Loucy (cell line): ENCODE results near the gene IFNA21.

Experiments
- H2AFZ ChIP-seq: fragments of 200-600 bp; sonication (generic); 2 replicates; pipeline ENCODE4 v1.6.0; 2016; ENCODE audit warnings: antibody characterized with exemption, mild to moderate bottlenecking, low read length, moderate library complexity
- H3F3A ChIP-seq: fragments of 200-600 bp; 2 replicates; pipeline ENCODE4 v1.6.0; 2016; ENCODE audit warnings: antibody characterized with exemption, low read depth, mild to moderate bottlenecking
- H3K27me3 ChIP-seq: fragments of 200-600 bp; sonication (generic); 2 replicates; pipeline ENCODE4 v1.6.1; 2014; ENCODE audit warnings: low read length, mild to moderate bottlenecking; ENCODE audit not compliant: insufficient read depth, poor library complexity, severe bottlenecking
- H3K36me3 ChIP-seq: fragments of 200-600 bp; sonication (generic); 2 replicates; pipeline ENCODE4 v1.6.1; 2016; ENCODE audit warnings: low read length; ENCODE audit not compliant: insufficient read depth
- H3K4me1 ChIP-seq: fragments of 200-600 bp; sonication (generic); 2 replicates; pipeline ENCODE4 v1.5.1; 2014; ENCODE audit warnings: low read length, mild to moderate bottlenecking; ENCODE audit not compliant: insufficient read depth, poor library complexity, severe bottlenecking
- H3K4me2 ChIP-seq: fragments of 200-600 bp; sonication (generic); 2 replicates; pipeline ENCODE4 v1.6.0; 2014; ENCODE audit warnings: antibody characterized with exemption, low read length, low read depth, mild to moderate bottlenecking; ENCODE audit not compliant: poor library complexity, severe bottlenecking
- H3K4me3 ChIP-seq: fragments of 200-600 bp; sonication (generic); 2 replicates; pipeline ENCODE4 v1.5.1; 2014; ENCODE audit warnings: low read length, mild to moderate bottlenecking, mixed read lengths; ENCODE audit not compliant: poor library complexity, severe bottlenecking
- H3K79me2 ChIP-seq: fragments of 200-600 bp; sonication (generic); 2 replicates; pipeline ENCODE4 v1.6.1; 2014; ENCODE audit warnings: low read length; ENCODE audit not compliant: insufficient read depth
- H3K9ac ChIP-seq: fragments of 200-600 bp; sonication (generic); 2 replicates; pipeline ENCODE4 v1.6.0; 2014; ENCODE audit warnings: mild to moderate bottlenecking, low read depth, low read length, moderate library complexity; ENCODE audit not compliant: poor library complexity, severe bottlenecking
- H3K9me2 ChIP-seq: fragments of 200-600 bp; sonication (generic); replicated peaks from 2 replicates; pipeline ENCODE4 v1.6.1; 2016; ENCODE audit warnings: low read depth, low read length, mixed read lengths
- H3K9me3 ChIP-seq: fragments of 200-600 bp; sonication (generic); 2 replicates; pipeline ENCODE4 v1.6.1; 2014; ENCODE audit warnings: mild to moderate bottlenecking, antibody characterized with exemption, low read length, low read depth; ENCODE audit not compliant: insufficient read depth
- H4K20me1 ChIP-seq: fragments of 200-600 bp; sonication (generic); 2 replicates; pipeline ENCODE4 v1.6.0; 2014; ENCODE audit warnings: antibody characterized with exemption, low read length, mild to moderate bottlenecking; ENCODE audit not compliant: insufficient read depth, poor library complexity, severe bottlenecking
- EZH2phosphoT487 ChIP-seq: fragments of 200-600 bp; IDR thresholded peaks from 2 replicates; pipeline ENCODE4 v1.6.1; 2018; ENCODE audit warnings: antibody characterized with exemption, mild to moderate bottlenecking, moderate library complexity, borderline replicate concordance
- TF ChIP-seq, protein P1 (sequence below): fragments of 200-600 bp; sonication (generic); conservative IDR thresholded peaks from 2 replicates; pipeline ENCODE4 v1.5.1; 2014; ENCODE audit warnings: mild to moderate bottlenecking, antibody characterized with exemption, low read length

Gene IFNA21

DNA sequence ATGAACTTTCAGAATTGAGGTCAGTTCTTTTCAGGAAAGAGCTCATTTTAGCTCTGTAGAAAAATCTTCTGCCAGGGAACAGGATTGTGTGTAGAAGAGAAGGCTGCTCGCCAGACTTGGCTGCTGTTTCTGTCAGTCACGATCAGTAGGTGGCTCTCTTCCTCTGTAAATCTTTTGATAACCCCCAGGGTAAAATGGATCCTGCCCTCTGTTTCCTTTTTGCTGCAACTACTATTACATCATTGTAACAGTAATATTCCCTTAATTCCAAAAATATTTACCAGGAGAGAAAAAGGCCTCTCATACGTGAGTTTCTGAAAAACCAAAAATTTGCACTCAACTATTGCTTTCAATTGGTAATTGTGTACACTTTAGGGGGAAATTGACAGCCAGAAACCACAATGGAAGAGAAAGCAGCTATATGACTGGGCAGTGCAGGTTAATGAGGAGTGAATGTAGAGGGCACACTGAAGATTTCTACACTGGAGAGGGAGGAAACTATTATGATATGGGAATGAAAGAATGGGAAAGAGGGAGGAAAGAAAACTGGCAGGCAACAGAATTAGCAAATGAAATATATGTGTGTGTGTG is 12.3 kb downstream of the IFNA21 start:
- Histone ChIP-seq H3K4me3 (peak overlapping the region; percentile 28), H3K4me1 (peaks cover 9% of the 10 kb centered on the region), H3K9me3 (peaks cover 13% of the 10 kb centered on the region), H4K20me1 (no peaks in the 10 kb centered on the region), H3K36me3 (no peaks in the 10 kb centered on the region), H3K4me2 (peak overlapping the region; percentile 49), H3K79me2 (no peaks in the 10 kb centered on the region), H3K9ac (peak overlapping the region; percentile 10), H3K27me3 (no peaks in the 10 kb centered on the region), H3K9me2 (no peaks in the 10 kb centered on the region), H2AFZ (peak overlapping the region; percentile 91), H3F3A (no peaks in the 10 kb centered on the region)
- TF ChIP-seq, protein P1, sequence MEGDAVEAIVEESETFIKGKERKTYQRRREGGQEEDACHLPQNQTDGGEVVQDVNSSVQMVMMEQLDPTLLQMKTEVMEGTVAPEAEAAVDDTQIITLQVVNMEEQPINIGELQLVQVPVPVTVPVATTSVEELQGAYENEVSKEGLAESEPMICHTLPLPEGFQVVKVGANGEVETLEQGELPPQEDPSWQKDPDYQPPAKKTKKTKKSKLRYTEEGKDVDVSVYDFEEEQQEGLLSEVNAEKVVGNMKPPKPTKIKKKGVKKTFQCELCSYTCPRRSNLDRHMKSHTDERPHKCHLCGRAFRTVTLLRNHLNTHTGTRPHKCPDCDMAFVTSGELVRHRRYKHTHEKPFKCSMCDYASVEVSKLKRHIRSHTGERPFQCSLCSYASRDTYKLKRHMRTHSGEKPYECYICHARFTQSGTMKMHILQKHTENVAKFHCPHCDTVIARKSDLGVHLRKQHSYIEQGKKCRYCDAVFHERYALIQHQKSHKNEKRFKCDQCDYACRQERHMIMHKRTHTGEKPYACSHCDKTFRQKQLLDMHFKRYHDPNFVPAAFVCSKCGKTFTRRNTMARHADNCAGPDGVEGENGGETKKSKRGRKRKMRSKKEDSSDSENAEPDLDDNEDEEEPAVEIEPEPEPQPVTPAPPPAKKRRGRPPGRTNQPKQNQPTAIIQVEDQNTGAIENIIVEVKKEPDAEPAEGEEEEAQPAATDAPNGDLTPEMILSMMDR, result peak; percentile 82
- TF ChIP-seq EZH2phosphoT487, result no peak

DNA sequence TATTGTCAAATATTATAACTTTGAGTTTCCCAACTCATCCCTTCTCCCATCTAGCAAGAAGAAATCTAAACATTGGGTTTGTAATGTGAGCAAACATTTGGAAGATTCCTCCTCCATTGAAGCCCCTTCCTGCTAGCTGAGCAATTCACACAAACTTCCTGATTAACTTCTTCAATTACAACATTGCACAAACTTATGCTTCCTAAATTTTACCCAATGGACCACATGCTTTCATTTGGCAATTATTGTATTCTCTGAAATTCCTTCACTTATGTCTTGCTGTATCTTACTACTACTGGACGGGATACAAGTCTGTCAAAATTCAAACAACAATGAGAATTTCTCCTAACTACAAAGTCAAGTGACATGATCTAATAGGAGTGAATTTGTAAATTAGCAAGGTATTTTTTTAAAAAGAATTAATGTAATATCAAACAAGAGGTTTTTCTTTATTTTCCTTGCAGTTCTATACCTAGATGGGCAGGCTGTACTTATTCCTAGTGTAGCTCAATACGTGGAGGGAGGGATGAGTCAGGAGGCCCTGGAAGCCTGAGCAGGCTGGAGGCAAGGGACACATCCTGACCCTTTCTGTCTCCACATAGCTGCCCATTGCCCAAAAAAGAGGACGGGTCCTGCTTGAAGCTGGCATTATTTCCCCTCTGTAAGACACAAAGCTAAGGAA is 13.0 kb downstream of the IFNA21 start:
- Histone ChIP-seq H3K4me1 (peaks cover 9% of the 10 kb centered on the region), H4K20me1 (no peaks in the 10 kb centered on the region), H3K79me2 (no peaks in the 10 kb centered on the region), H3K36me3 (no peaks in the 10 kb centered on the region), H2AFZ (peak overlapping the region; percentile 91), H3K9me3 (peaks cover 16% of the 10 kb centered on the region), H3F3A (no peaks in the 10 kb centered on the region), H3K9me2 (no peaks in the 10 kb centered on the region), H3K9ac (peak overlapping the region; percentile 10), H3K4me2 (peak overlapping the region; percentile 49), H3K27me3 (no peaks in the 10 kb centered on the region), H3K4me3 (no peak overlapping the region)
- TF ChIP-seq, protein P1, result no peak
- TF ChIP-seq EZH2phosphoT487, result no peak

DNA sequence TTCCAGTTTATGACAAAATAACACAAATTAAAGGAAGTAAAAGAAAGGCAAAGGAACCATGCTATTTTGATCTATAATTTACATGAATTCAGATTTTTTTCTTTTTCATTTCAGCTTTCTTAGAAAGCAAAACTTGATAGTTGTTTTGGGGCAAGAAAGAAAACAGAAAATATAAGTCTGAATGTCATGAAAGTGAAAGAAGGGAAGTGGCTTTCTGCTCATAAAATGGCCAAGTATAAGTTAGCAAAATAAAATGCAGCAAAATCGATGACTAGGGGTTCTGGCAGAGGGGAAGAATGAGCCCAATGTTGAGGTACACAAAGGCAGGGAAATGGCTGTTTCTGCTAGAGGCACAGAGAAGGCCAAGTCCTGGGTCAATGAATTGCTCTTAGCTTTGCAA is 21.9 kb downstream of the IFNA21 start:
- H2AFZ ChIP-seq, result peak overlapping the region; percentile 41; the same call in 1 of the 2 replicates
- H3K27me3 ChIP-seq, result no peaks in the 10 kb centered on the region
- no peak overlapping the region for H3K9ac ChIP-seq
- no peaks in the 10 kb centered on the region for H3K79me2 ChIP-seq
- peak overlapping the region; percentile 37 for H3K4me2 ChIP-seq
- H3K36me3 ChIP-seq, result no peaks in the 10 kb centered on the region
- H3K4me3 ChIP-seq, result peak overlapping the region; percentile 14
- H3K4me1 ChIP-seq, result peaks cover 12% of the 10 kb centered on the region
- H3K9me3 ChIP-seq, result peaks cover 8% of the 10 kb centered on the region; the same call in 1 of the 2 replicates
- no peaks in the 10 kb centered on the region for H3K9me2 ChIP-seq
- no peaks in the 10 kb centered on the region for H3F3A ChIP-seq
- H4K20me1 ChIP-seq, result no peaks in the 10 kb centered on the region
- TF ChIP-seq, protein P1, result no peak
- no peak for TF ChIP-seq EZH2phosphoT487
